NCI-H1694 (cell line): Measurements from ENCODE around the gene AFF3.
"Not testable (repeated sequence)": the region's sequence is repeated elsewhere in the genome, so short reads cannot be mapped to it uniquely, and the experiment has no call there.

Experiments
- DNase-seq: peaks from one replicate; lab custom pipeline; 2025; lab: John Stamatoyannopoulos, UW

Gene AFF3

DNA sequence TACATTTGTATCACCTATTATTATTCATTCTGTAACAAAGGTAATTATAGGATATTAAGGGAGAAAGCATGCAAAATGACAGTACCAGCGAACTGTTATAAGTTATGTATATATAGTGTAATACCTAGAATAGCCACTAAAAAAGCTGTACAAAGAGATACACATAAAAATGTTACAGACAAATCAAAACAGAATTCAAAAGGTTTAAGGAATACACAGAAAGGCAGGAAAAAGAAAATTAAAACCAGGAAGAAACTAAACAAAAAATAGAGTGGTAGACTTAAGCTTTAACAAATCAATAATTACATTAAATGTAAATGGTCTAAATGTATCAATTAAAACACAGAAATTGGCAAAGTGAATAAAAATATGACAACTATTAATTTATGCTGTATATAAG lies 476.1 kb downstream of the AFF3 start:
- DNase-seq, result no peak

DNA sequence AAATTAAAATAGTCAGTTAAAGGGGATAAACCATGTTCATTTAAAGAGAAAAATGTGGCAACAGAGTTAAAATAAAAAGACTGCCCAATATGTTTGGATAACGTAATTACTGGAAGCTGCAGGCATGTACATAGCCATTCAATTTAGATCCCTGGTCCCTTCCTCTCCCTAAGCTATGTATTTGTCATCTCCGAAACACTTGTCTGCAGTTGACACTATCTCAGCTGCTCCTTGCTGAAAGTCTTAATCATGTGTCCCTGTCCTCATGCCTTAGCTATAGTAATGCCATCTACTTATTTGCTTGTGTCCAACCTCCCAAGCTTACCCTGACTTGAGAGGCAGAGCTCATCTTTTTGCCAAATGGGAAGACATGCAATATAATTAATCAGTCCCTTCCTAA lies 478.7 kb downstream of the AFF3 start:
- DNase-seq, result no peak

- DNase-seq, result peak; percentile 79
Observed at GRCh38 chr2:99662761-99663341, 479.5 kb downstream of the AFF3 start.

- not testable (repeated sequence) for DNase-seq
Observed at GRCh38 chr2:99661761-99662160, 480.6 kb downstream of the AFF3 start.

DNA sequence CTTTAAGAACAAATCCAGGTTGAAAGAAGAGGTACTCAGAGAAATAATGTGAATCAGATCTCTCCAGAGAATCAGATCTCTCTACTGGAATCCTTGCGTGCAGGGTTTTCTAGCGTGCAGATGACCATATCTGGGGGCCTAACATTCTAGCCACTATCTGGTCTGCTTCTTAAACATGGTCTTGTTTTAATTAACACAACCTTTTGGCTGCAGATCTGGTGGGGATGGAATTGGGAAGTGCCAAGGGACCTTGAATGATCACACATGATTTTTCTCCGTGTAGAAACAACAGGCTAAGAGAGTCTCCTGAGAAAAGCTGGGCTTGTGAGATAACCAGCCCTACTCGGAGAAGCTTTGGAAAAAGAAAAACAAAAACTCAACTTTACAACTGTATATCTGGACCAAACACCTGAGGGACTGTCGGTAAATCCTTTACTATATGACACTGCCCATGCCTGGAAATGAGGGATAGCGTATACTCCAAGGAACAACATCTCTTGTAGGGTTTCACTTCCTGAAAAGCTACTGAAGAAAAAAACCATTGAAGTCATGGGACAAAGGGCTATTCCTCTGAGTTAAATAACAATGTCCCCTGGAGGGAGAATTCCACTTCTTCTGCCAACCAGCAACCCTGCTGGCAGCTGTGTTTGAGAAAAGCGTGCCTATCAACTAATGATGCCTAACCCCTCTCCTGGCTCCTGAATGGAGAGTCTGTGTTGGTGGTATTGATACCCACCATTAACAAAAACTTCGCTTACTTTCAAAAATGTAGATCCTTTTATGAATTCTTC lies 481.6 kb downstream of the AFF3 start:
- no peak for DNase-seq

GRCh38 chr2:99659874-99660273 lies 482.5 kb downstream of the AFF3 start:
- no peak for DNase-seq

DNA sequence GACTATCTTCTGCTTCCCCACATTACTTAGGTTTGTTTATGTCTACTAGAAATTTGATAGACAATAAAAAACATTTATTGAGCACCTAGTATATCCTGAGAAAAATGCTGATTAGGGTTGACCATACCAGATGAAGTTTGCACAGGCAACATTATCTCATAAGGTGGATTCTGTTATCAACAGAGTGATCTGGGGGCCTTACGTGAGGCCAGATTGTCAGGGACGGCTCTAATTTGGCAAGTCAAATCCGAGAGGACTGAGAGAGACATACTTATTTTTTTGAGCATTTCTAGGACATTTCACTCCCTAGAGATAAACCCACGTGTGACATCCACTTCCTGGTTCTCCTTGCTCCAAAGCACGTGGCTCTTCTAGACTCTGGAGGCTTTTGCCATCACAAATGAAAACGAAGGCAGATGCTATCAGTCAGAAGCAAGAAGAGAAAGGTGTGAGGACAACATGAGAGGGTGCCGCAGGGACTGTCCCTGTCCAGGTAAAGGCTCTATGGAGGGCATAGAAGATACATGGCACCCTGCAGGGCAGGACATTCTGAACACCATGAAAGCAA lies 484.6 kb downstream of the AFF3 start:
- no peak for DNase-seq

- DNase-seq, result no peak
Observed at GRCh38 chr2:99656994-99657393, 485.4 kb downstream of the AFF3 start.

DNA sequence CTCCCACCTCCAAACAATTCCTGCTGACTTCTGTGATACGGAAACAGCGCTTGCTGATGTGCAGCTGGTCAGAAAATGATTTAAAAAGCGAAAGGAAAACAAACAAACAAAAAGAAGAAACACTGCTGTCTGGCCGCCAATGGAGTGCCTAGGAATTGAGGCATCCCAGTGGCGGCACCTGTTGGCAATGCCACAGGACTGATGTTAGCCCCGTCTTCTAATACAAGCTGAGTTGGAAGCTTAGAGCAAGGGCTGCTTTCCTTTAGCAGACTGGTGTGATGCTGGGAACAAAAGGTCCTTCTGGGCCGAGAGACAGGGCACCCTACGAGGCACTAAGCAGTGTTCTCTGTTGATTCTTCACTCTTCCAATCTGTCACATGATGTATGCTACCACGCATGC lies 489.0 kb downstream of the AFF3 start:
- DNase-seq, result no peak

DNA sequence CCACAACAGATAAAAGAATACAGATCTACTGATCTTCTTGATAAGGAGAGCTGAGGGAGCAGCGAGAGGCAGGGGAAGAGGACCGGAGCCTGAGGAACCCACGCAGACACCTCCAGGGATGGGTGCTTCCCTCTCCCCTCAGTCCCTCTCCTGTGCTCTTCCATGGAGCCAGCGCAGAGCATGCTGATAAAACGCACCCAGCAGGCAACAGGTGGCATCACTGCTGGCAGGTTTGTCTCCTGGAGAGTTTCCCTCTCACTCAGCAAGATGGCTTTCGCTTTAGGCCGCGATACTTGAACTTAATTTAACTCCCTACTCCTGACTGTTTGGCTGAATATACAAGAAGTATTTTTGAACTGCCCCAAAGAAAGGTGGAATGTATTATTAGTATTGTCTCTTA lies 489.5 kb downstream of the AFF3 start:
- no peak for DNase-seq

DNA sequence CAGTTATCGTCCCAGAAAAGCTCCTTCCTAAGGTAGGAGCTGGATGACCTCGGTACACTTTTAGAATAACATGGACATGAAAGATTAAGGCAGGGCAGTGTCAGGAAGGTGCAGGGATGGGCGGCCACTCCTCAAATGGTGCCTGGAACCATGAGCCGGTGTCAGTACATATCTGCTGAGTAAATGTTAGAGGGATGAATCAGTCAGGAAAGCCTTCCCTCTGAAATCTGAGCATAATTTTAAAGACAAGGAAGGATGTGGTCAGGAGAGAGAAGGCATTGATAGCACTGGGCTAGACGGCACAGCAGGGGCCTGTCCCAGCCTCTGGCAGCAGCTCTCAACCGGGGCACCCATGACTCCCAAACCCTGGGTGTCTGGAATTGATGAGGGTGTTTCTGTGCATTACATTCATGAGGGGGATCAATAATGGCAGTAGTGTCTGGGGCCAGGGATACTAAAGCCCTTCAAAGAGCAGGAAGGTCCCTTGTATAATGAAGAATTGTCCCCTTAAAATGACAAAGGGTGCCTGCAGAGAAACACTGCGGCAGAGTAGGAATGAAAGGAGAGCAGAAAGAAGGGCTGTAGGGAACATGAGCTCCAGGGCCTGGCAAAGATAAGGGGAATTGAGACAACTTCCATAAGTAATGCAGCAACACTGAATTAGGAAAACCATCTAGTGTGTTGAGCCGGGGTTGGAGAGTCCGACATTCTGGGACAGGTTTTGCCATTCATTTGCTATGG lies 490.3 kb downstream of the AFF3 start:
- DNase-seq, result no peak

DNA sequence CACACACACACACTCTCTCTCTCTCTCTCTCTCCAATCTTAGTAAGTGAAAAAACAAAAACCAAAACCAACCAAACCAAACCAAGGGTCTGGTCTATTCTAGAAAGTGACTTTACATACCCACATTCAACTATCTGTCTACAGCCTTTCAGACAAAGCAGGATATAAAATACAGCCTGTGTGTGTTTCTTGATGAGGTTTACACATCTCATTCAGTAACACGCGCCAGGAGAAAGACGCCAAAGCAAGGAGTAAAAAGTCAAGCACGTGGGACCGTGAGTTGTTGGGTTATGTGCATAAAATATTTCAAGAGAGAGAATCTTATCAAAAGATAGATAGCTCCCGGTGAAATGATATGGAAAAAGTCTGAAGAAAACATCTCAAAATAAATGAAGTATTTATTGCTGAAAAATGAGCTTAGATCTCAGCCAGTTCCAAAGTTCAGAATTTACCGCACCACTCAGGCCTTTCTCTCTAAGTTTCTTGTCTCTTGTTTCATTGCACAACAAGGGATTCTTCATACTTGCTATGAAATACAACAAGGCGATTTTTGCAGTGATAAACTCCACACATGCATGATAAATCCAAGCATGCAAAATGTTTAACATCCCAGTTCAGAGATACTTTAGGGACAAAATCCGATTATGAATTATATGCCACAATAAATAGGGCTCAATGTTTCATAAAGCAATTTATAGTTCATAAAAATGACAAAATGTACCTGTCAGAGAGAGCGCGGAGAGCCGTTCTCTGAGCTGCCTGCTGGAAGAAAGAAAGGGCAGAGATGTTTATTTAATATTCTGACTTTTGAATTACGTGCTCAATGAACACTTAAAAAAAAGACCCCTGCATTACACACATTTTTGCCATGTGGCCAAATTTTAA lies 493.2 kb downstream of the AFF3 start:
- DNase-seq, result no peak

GRCh38 chr2:99648178-99648844 lies 494.1 kb downstream of the AFF3 start:
- DNase-seq, result no peak

GRCh38 chr2:99645960-99646359 lies 496.4 kb downstream of the AFF3 start:
- DNase-seq, result no peak

GRCh38 chr2:99644419-99644787 lies 498.0 kb downstream of the AFF3 start:
- DNase-seq, result peak; percentile 62

- DNase-seq, result peak; percentile 83
Observed at GRCh38 chr2:99643787-99644418, 498.5 kb downstream of the AFF3 start.

- no peak for DNase-seq
Observed at GRCh38 chr2:99641999-99642398, 500.4 kb downstream of the AFF3 start.

- no peak for DNase-seq
Observed at GRCh38 chr2:99640635-99641151, 501.7 kb downstream of the AFF3 start.

GRCh38 chr2:99638791-99639190 lies 503.6 kb downstream of the AFF3 start:
- DNase-seq, result no peak

DNA sequence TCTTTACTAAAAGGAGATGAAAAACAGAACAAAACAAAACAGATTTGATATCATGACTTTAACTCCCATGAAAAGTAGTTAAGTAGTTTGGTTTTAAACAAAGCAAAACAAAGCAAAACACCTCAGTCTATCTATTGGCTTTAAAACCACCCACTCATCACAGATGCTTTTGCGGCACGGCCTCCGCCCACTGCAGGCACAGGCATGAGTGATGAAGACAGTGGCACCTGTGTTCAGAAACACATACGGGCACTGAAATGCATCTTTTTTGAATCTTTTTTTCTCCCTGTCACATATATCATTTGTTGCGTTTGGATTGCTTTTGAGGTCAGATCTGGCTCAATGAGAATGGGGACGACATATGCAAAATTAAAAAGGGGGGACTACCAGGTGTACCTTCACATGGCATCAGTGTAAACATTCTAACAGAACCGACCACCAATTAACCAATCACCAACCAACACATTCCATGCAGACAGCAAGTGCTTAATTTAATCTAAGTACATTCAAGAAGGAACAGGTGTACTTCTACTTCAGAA lies 505.2 kb downstream of the AFF3 start:
- DNase-seq, result no peak
